ENCODE data around the gene PLXNC1. TPM values are rescaled to one million over a fixed set of nuclear protein-coding genes. Genes with fewer than 3 reads are reported as not detected.

PLXNC1 gene
- total RNA-seq = 0.50 TPM in 1 of 2 replicates, not detected in the other

GRCh38 chr12:94147991-94148738 is at the start of gene PLXNC1:
PLXNC1 (plus strand) TSS chr12:94148577; CDS start chr12:94148972, 395 bp downstream.

All from nasal cavity respiratory epithelium epithelial cell of viscerocranial mucosa (primary cell).